GM12878 (cell line): ENCODE measurements around the gene CSNK1G2. TPM values are rescaled to one million over a fixed set of nuclear protein-coding genes. Genes with fewer than 3 reads are reported as not detected.
A peak's percentile ranks its signal among the peaks of the same experiment; 100 is the strongest.

Experiments
- ATAC-seq: fragments of 200-7000 bp; cut with Tn5 transposase; 3 replicates; pipeline ENCODE4 v1.9.1; 2020; ENCODE audit warnings: mild to moderate bottlenecking, moderate library complexity
- BruUV-seq: library from RNA; stranded (reverse); fragments of 400-500 nt; replicated peaks from 2 replicates; lab custom pipeline; 2021; lab: Mats Ljungman, UMichigan
- CTCF ChIA-PET: fragments of 300-600 bp; sonication (Branson Sonifier 250); formaldehyde crosslinking; extraction: SDS; loops from one replicate; lab custom pipeline; 2021; ENCODE audit warnings: inconsistent platforms; lab: Yijun Ruan, JAX
- POLR2A ChIA-PET: fragments of 350-600 bp; formaldehyde crosslinking; extraction: SDS; loops from one replicate; lab custom pipeline; 2021; ENCODE audit warnings: inconsistent platforms; lab: Charles Lee
- RAD21 ChIA-PET: fragments of 300-600 bp; sonication (Branson Sonifier 250); formaldehyde crosslinking; loops from one replicate; lab custom pipeline; 2023; ENCODE audit warnings: antibody characterized with exemption; ENCODE audit not compliant: unreplicated experiment; lab: Charles Lee
- SMC1A ChIA-PET: fragments of 300-600 bp; sonication (Branson Sonifier 250); formaldehyde crosslinking; loops from one replicate; lab custom pipeline; 2023; ENCODE audit not compliant: unreplicated experiment, uncharacterized antibody; lab: Charles Lee
- DNase-seq: peaks from one replicate; pipeline ENCODE4 v3.0.0-alpha.2; 2011; ENCODE audit warnings: low read depth, low spot score
- FAIRE-seq: peaks from 3 replicates; lab custom pipeline; 2011; peaks lifted over from hg19 to GRCh38; lab: Jason Lieb, UNC
- H2AFZ ChIP-seq: 2 replicates; pipeline ENCODE4 v1.6.0; 2011; ENCODE audit warnings: low read depth, low read length, control low read depth; ENCODE audit not compliant: control insufficient read depth
- H3K27ac ChIP-seq: 2 replicates; pipeline ENCODE4 v1.5.1; 2011; ENCODE audit warnings: control low read depth; ENCODE audit not compliant: control insufficient read depth, insufficient read depth
- H3K27me3 ChIP-seq, 2 experiments: replicated peaks in 1 of 2; 2 replicates each; pipeline versions ENCODE4 v1.6.0 to v1.6.1; 2011; ENCODE audit warnings: low read length in 1 of 2; ENCODE audit not compliant: control insufficient read depth in 2 of 2, insufficient read depth in 2 of 2
- H3K36me3 ChIP-seq, 2 experiments: 2 replicates each; pipeline ENCODE4 v1.5.1; 2011; ENCODE audit warnings: low read length in 1 of 2; ENCODE audit not compliant: control insufficient read depth in 2 of 2, insufficient read depth in 2 of 2
- H3K4me1 ChIP-seq: 2 replicates; pipeline ENCODE4 v1.6.1; 2011; ENCODE audit warnings: mild to moderate bottlenecking, low read length, moderate library complexity, mixed read lengths; ENCODE audit not compliant: control insufficient read depth, insufficient read depth
- H3K4me2 ChIP-seq: 2 replicates; pipeline ENCODE4 v1.6.0; 2011; ENCODE audit warnings: control low read depth; ENCODE audit not compliant: control insufficient read depth, insufficient read depth
- H3K4me3 ChIP-seq: fragments of 200-600 bp; sonication (generic); 2 replicates; pipeline ENCODE4 v1.5.1; 2016
- H3K79me2 ChIP-seq: 2 replicates; pipeline ENCODE4 v1.6.0; 2011; ENCODE audit warnings: low read length; ENCODE audit not compliant: control insufficient read depth, insufficient read depth
- H3K9ac ChIP-seq: 2 replicates; pipeline ENCODE4 v1.8.0; 2011; ENCODE audit warnings: low read length, control low read depth, mixed read lengths; ENCODE audit not compliant: control insufficient read depth, insufficient read depth
- H3K9me3 ChIP-seq: replicated peaks from 3 replicates; pipeline ENCODE4 v1.5.1; 2011; ENCODE audit warnings: mild to moderate bottlenecking, low read length; ENCODE audit not compliant: control insufficient read depth, insufficient read depth
- H4K20me1 ChIP-seq: 2 replicates; pipeline ENCODE4 v1.6.0; 2011; ENCODE audit not compliant: control insufficient read depth, insufficient read depth
- BMI1 ChIP-seq: fragments of 450-650 bp; IDR thresholded peaks from 2 replicates; pipeline ENCODE4 v1.6.1; 2016; ENCODE audit warnings: mild to moderate bottlenecking, moderate library complexity, borderline replicate concordance
- EED ChIP-seq: sonication (generic); IDR thresholded peaks from 2 replicates; pipeline ENCODE4 v1.6.1; 2016; ENCODE audit warnings: antibody characterized with exemption, low read depth
- HDAC6 ChIP-seq: fragments of 200-600 bp; sonication (generic); IDR thresholded peaks from one replicate; pipeline ENCODE4 v1.8.0; 2017; ENCODE audit warnings: antibody characterized with exemption; ENCODE audit not compliant: unreplicated experiment
- IKZF1 ChIP-seq: fragments of 450-650 bp; conservative IDR thresholded peaks from 2 replicates; pipeline ENCODE4 v1.6.1; 2017; ENCODE audit warnings: antibody characterized with exemption, mild to moderate bottlenecking
- PBX3 ChIP-seq: IDR thresholded peaks from 2 replicates; pipeline ENCODE4 v1.6.1; 2011; ENCODE audit warnings: mild to moderate bottlenecking, low read depth, low read length, moderate library complexity; ENCODE audit not compliant: insufficient replicate concordance
- POLR2AphosphoS2 ChIP-seq: IDR thresholded peaks from 2 replicates; pipeline ENCODE4 v1.6.1; 2011; ENCODE audit warnings: low read depth, mild to moderate bottlenecking, low read length, improper control_type of control experiment, moderate library complexity
- RBBP5 ChIP-seq: fragments of 200-600 bp; sonication (generic); conservative IDR thresholded peaks from 2 replicates; pipeline ENCODE4 v1.6.1; 2016
- SKIL ChIP-seq: fragments of 450-650 bp; IDR thresholded peaks from 2 replicates; pipeline ENCODE4 v1.6.1; 2017; ENCODE audit warnings: mild to moderate bottlenecking, low read depth, inconsistent platforms; ENCODE audit not compliant: poor library complexity, severe bottlenecking
- STAT1 ChIP-seq: fragments of 450-650 bp; conservative IDR thresholded peaks from 2 replicates; pipeline ENCODE4 v1.6.1; 2014; ENCODE audit warnings: antibody characterized with exemption, mild to moderate bottlenecking
- SUPT20H ChIP-seq: IDR thresholded peaks from 2 replicates; pipeline ENCODE4 v1.6.1; 2011; ENCODE audit warnings: low read depth, mild to moderate bottlenecking, low read length, moderate library complexity, borderline replicate concordance; ENCODE audit not compliant: control insufficient read depth
- WRNIP1 ChIP-seq: IDR thresholded peaks from 2 replicates; pipeline ENCODE4 v1.6.1; 2011; ENCODE audit warnings: low read depth, low read length, improper control_type of control experiment, borderline replicate concordance
- WGBS: methylation state at CpG from one replicate; pipeline ENCODE4 v1.1.6; 2016; ENCODE audit warnings: low lambda C conversion rate; ENCODE audit not compliant: insufficient replicate concordance, insufficient coverage; ENCODE audit errors: missing lambda C conversion rate; 5-methylcytosine and 5-hydroxymethylcytosine counted together
- in situ Hi-C: fragments of 300-500 bp; cut with MboI; formaldehyde crosslinking; loops from 9 replicates; pipeline ENCODE4 v1.14.3; 2018; ENCODE audit warnings: mixed read lengths
- intact Hi-C: fragments of 100-400 bp; cut with micrococcal nuclease; formaldehyde crosslinking; loops from one replicate; pipeline ENCODE4 v1.14.2; 2022; ENCODE audit not compliant: unreplicated experiment
- polyA plus RNA-seq, 11 experiments: library from polyadenylated mRNA; depleted of rRNA in 4 of 11; unstranded in 6 of 11; stranded (reverse) in 5 of 11; fragments of >200 nt; fragmentation: Nextera tagmentation in 4 of 11; fragmentation: Illumina TruSeq in 1 of 11; extraction: Ambion mirVana in 4 of 11; extraction: Trizol in 1 of 11; gene quantifications; 1 replicate in 1 of 11; 2 replicates in 10 of 11; pipeline versions ENCODE4 v1.2.1 to v1.2.3, GENCODE V29; 2011 to 2016; ENCODE audit warnings: inconsistent platforms in 2 of 11, missing spikeins in 2 of 11, low read depth in 1 of 11
- total RNA-seq, 4 experiments: library from RNA; depleted of rRNA in 3 of 4; stranded (reverse); fragments of >200 nt in 3 of 4; fragmentation: Illumina TruSeq in 1 of 4; extraction: Trizol in 1 of 4; gene quantifications; 2 replicates each; pipeline versions ENCODE4 v1.2.1 to v1.2.3, GENCODE V29; 2013 to 2021

The CSNK1G2 gene
- total and polyA plus RNA-seq, 10 of the 15 experiments (the other 5 are each of a cell fraction or from before 2014, with no cell fraction given): 0.64 to 109 (median 25.0) TPM

- DNase-seq: no peak
- POLR2A ChIA-PET: no interaction called here
- H3K36me3 ChIP-seq: peaks cover 5 to 11% of the 10 kb centered on the region in 2 experiments; a peak in 3 of 4 replicates
- CTCF ChIA-PET: no interaction called here
- SMC1A ChIA-PET: no interaction called here
- no peak for FAIRE-seq
- H2AFZ ChIP-seq: no peak overlapping the region
- no peaks in the 10 kb centered on the region for H3K79me2 ChIP-seq
- ATAC-seq: no peak
- H4K20me1 ChIP-seq: no peaks in the 10 kb centered on the region
- H3K27ac ChIP-seq: no peak overlapping the region
- intact Hi-C loops (no loop called here), in situ Hi-C loops (no loop called here)
- no TSS peak for BruUV-seq
- no peaks in the 10 kb centered on the region for H3K27me3 ChIP-seq
- TF ChIP-seq HDAC6 (no peak), POLR2AphosphoS2 (no peak), IKZF1 (no peak), BMI1 (no peak), STAT1 (no peak), PBX3 (no peak)
- H3K4me1 ChIP-seq: peaks cover 23% of the 10 kb centered on the region
- RAD21 ChIA-PET: no interaction called here
- WGBS: 100% methylated on average over 22 of the region's 23 CpGs
- no peak overlapping the region for H3K4me3 ChIP-seq
- no peak overlapping the region for H3K9ac ChIP-seq
- no peaks in the 10 kb centered on the region for H3K9me3 ChIP-seq
- no peak overlapping the region for H3K4me2 ChIP-seq
Observed at GRCh38 chr19:1922803-1923202, 18.2 kb upstream of the CSNK1G2 start.

- CTCF ChIA-PET: interaction anchor here (1.5 kb wide), 1 partner anchor 26 kb away, joined by 4 read pairs; no protein-coding TSS in a partner anchor
- Histone ChIP-seq H3K27me3 (no peaks in the 10 kb centered on the region), H3K79me2 (no peaks in the 10 kb centered on the region), H4K20me1 (no peaks in the 10 kb centered on the region), H3K4me3 (no peak overlapping the region), H3K9me3 (no peaks in the 10 kb centered on the region), H3K9ac (no peak overlapping the region), H3K4me1 (peaks cover 23% of the 10 kb centered on the region), H3K27ac (no peak overlapping the region; the same call in 1 of the 2 replicates), H3K4me2 (no peak overlapping the region), H3K36me3 (peaks cover 5 to 8% of the 10 kb centered on the region in 2 experiments; a peak in 3 of 4 replicates), H2AFZ (no peak overlapping the region)
- FAIRE-seq (no peak), ATAC-seq (peak; percentile 68), DNase-seq (no peak)
- intact Hi-C loops: no loop called here
- RAD21 ChIA-PET: interaction anchor here (1.0 kb wide), 1 partner anchor 26 kb away, joined by 3 read pairs; no protein-coding TSS in a partner anchor
- in situ Hi-C loops: no loop called here
- no TSS peak for BruUV-seq
- SMC1A ChIA-PET: no interaction called here
- POLR2A ChIA-PET: interaction anchor here (1.3 kb wide), 1 partner anchor 25 kb away, joined by 7 read pairs; no protein-coding TSS in a partner anchor
- WGBS: 52% methylated on average over 6 of the region's 8 CpGs
- TF ChIP-seq EED (0 out of 2 replicates have a peak, but pooled peaks have one; percentile 21), RBBP5 (no peak), SKIL (no peak), SUPT20H (no peak), WRNIP1 (no peak)
Observed at GRCh38 chr19:1923319-1923718, 17.7 kb upstream of the CSNK1G2 start.
